WERI-Rb-1 (cell line): ENCODE results near the gene ZBTB38.

Experiments
- DNase-seq: peaks from one replicate; pipeline ENCODE4 v3.0.0-alpha.2; 2020
- H3K27ac ChIP-seq: fragments of 250-450 bp; sonication (Bioruptor Pico); 2 replicates; pipeline ENCODE4 v1.5.1; 2020; ENCODE audit warnings: mild to moderate bottlenecking, moderate library complexity
- H3K27me3 ChIP-seq: fragments of 250-450 bp; sonication (Bioruptor Pico); 2 replicates; pipeline ENCODE4 v1.5.1; 2021; ENCODE audit warnings: mild to moderate bottlenecking, low read depth, moderate library complexity; ENCODE audit not compliant: insufficient read depth, severe bottlenecking
- H3K36me3 ChIP-seq: fragments of 250-450 bp; sonication (Bioruptor Pico); 2 replicates; pipeline ENCODE4 v1.5.1; 2020; ENCODE audit warnings: mild to moderate bottlenecking, moderate library complexity
- H3K4me3 ChIP-seq: 2 replicates; pipeline ENCODE4 v1.5.1; 2011; ENCODE audit warnings: low read depth, mild to moderate bottlenecking, control low read depth, low read length
- H3K9me3 ChIP-seq: fragments of 250-450 bp; sonication (Bioruptor Pico); 2 replicates; pipeline ENCODE4 v1.5.1; 2021; ENCODE audit warnings: mild to moderate bottlenecking, moderate library complexity; ENCODE audit not compliant: severe bottlenecking
- CTCF ChIP-seq: IDR thresholded peaks from 2 replicates; pipeline ENCODE4 v1.5.1; 2011; ENCODE audit warnings: low read depth, mild to moderate bottlenecking, control low read depth, inconsistent platforms, low read length

The ZBTB38 gene

GRCh38 chr3:141378556-141378955, 10.3 kb downstream of the ZBTB38 start:
- peaks cover 5% of the 10 kb centered on the region for H3K9me3 ChIP-seq
- no peaks in the 10 kb centered on the region for H3K36me3 ChIP-seq
- H3K4me3 ChIP-seq, result no peak overlapping the region
- no peak for DNase-seq
- TF ChIP-seq CTCF, result no peak
- no peaks in the 10 kb centered on the region for H3K27me3 ChIP-seq
- H3K27ac ChIP-seq, result no peak overlapping the region

GRCh38 chr3:141379250-141379966, 11.1 kb downstream of the ZBTB38 start:
- H3K27me3 ChIP-seq, result no peaks in the 10 kb centered on the region
- H3K4me3 ChIP-seq, result no peak overlapping the region
- no peak for TF ChIP-seq CTCF
- H3K27ac ChIP-seq, result no peak overlapping the region
- H3K36me3 ChIP-seq, result no peaks in the 10 kb centered on the region
- peaks cover 5% of the 10 kb centered on the region for H3K9me3 ChIP-seq
- no peak for DNase-seq

GRCh38 chr3:141380279-141380678, 12.0 kb downstream of the ZBTB38 start:
- H3K27me3 ChIP-seq, result no peaks in the 10 kb centered on the region
- no peak overlapping the region for H3K27ac ChIP-seq
- TF ChIP-seq CTCF, result no peak
- H3K9me3 ChIP-seq, result peaks cover 5% of the 10 kb centered on the region
- H3K4me3 ChIP-seq, result no peak overlapping the region
- H3K36me3 ChIP-seq, result no peaks in the 10 kb centered on the region
- DNase-seq, result no peak

GRCh38 chr3:141380987-141381386, 12.7 kb downstream of the ZBTB38 start:
- TF ChIP-seq CTCF, result no peak
- Histone ChIP-seq H3K4me3 (no peak overlapping the region), H3K27me3 (no peaks in the 10 kb centered on the region), H3K9me3 (peaks cover 5% of the 10 kb centered on the region), H3K27ac (no peak overlapping the region), H3K36me3 (no peaks in the 10 kb centered on the region)
- no peak for DNase-seq

- Histone ChIP-seq H3K9me3 (peaks cover 5% of the 10 kb centered on the region), H3K27me3 (no peaks in the 10 kb centered on the region), H3K36me3 (no peaks in the 10 kb centered on the region), H3K27ac (peak overlapping the region; percentile 55), H3K4me3 (no peak overlapping the region)
- peak; percentile 1; the same call in 1 of the 2 replicates for TF ChIP-seq CTCF
- DNase-seq, result peak; percentile 93
These were observed 14.3 kb downstream of the ZBTB38 start for GRCh38 chr3:141382571-141382970.

- TF ChIP-seq CTCF, result no peak
- Histone ChIP-seq H3K9me3 (peaks cover 3% of the 10 kb centered on the region), H3K4me3 (peak overlapping the region; percentile 0; the same call in 1 of the 2 replicates), H3K36me3 (no peaks in the 10 kb centered on the region), H3K27me3 (no peaks in the 10 kb centered on the region), H3K27ac (peak overlapping the region; percentile 83)
- peak; percentile 55 for DNase-seq
These were observed 15.3 kb downstream of the ZBTB38 start for GRCh38 chr3:141383555-141384129.
